Endodermal cell (in vitro differentiated cells): ENCODE measurements around the gene SLC6A14. TPM values are rescaled to one million over a fixed set of nuclear protein-coding genes. Genes with fewer than 3 reads are reported as not detected.

ENCODE experiments used
- DNase-seq: peaks from one replicate; pipeline ENCODE4 v3.0.0-alpha.2; 2017
- H3K27ac ChIP-seq: 2 replicates; pipeline ENCODE4 v1.5.1; 2013; ENCODE audit warnings: mild to moderate bottlenecking, low read depth, low read length, moderate library complexity
- H3K27me3 ChIP-seq: 2 replicates; pipeline ENCODE4 v1.6.1; 2013; ENCODE audit warnings: mild to moderate bottlenecking, low read length, moderate library complexity; ENCODE audit not compliant: insufficient read depth, control insufficient read depth, poor library complexity, severe bottlenecking
- H3K36me3 ChIP-seq: 2 replicates; pipeline ENCODE4 v1.7.0; 2013; ENCODE audit warnings: mild to moderate bottlenecking, low read length, moderate library complexity; ENCODE audit not compliant: control insufficient read depth, insufficient read depth
- H3K4me1 ChIP-seq: one replicate; pipeline ENCODE4 v1.7.0; 2013; ENCODE audit warnings: low read length; ENCODE audit not compliant: control insufficient read depth, insufficient read depth
- H3K4me3 ChIP-seq: 2 replicates; pipeline ENCODE4 v1.5.1; 2013; ENCODE audit warnings: mild to moderate bottlenecking, low read length, moderate library complexity
- H3K9ac ChIP-seq: 2 replicates; pipeline ENCODE4 v1.6.1; 2013; ENCODE audit warnings: mild to moderate bottlenecking, low read length, moderate library complexity; ENCODE audit not compliant: poor library complexity, severe bottlenecking; ENCODE audit errors: extremely low read depth
- H3K9me3 ChIP-seq: 2 replicates; pipeline ENCODE4 v1.6.1; 2013; ENCODE audit warnings: mild to moderate bottlenecking, low read length, moderate library complexity; ENCODE audit not compliant: control insufficient read depth
- H3K27ac Mint-ChIP-seq: 2 replicates; pipeline ENCODE4 v1.8.0; 2020; ENCODE audit warnings: mixed read lengths
- H3K27me3 Mint-ChIP-seq: 2 replicates; pipeline ENCODE4 v1.8.0; 2021; ENCODE audit warnings: mild to moderate bottlenecking, mixed read lengths; ENCODE audit not compliant: insufficient read depth
- H3K36me3 Mint-ChIP-seq: 2 replicates; pipeline ENCODE4 v1.8.0; 2020; ENCODE audit warnings: low read depth, mixed read lengths
- H3K4me1 Mint-ChIP-seq: 2 replicates; pipeline ENCODE4 v1.8.0; 2020; ENCODE audit warnings: mixed read lengths
- H3K4me3 Mint-ChIP-seq: 2 replicates; pipeline ENCODE4 v1.8.0; 2020; ENCODE audit warnings: mild to moderate bottlenecking, moderate library complexity, mixed read lengths
- H3K9me3 Mint-ChIP-seq: 2 replicates; pipeline ENCODE4 v1.8.0; 2020; ENCODE audit warnings: mild to moderate bottlenecking, mixed read lengths
- CTCF ChIP-seq: fragments of 200-600 bp; sonication (generic); conservative IDR thresholded peaks from 2 replicates; pipeline ENCODE4 v1.5.0; 2021; ENCODE audit warnings: antibody characterized with exemption, mild to moderate bottlenecking
- WGBS, 2 experiments: methylation state at CpG; one replicate each; pipeline versions ENCODE4 v1.1.5 to v1.1.7; 2013; ENCODE audit warnings: missing lambda C conversion rate in 2 of 2, mixed read lengths in 1 of 2; ENCODE audit not compliant: insufficient coverage in 1 of 2, insufficient read length in 1 of 2; 5-methylcytosine and 5-hydroxymethylcytosine counted together
- total RNA-seq, 2 donors: library from RNA; stranded (reverse); fragmentation: NEBNext Ultra II Directional in 1 of 2; extraction: Animal tissue kit (Norgen Biotek cat#: 25700) in 1 of 2; gene quantifications; 2 replicates in 1 of 2; 3 replicates in 1 of 2; pipeline ENCODE4 v1.2.1, GENCODE V29; 2021

Gene SLC6A14
- total RNA-seq, 2 donors from 2014 or later, result not detected

- H3K36me3 ChIP-seq, result no peaks in the 10 kb centered on the region
Observed at GRCh38 chrX:116490104-116490503, 53.7 kb downstream of the SLC6A14 start.

DNA sequence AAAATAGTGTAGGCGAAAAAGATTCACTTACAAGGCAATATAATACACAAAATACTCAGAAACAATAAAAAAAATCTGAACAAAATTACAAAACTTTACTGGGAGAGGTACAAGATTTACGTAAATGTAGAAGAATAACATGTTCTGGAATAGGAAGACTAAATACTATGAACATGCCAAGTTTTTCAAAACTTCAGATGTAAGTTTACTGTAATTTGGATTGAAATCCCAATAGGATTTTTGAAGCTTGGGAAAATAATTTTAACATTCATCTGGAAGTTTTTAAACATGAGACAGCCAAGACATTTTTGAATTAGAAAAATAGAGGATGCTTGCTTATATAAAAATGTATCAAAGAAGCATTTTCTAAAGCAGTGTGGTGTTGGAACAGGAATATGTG is 56.9 kb downstream of the SLC6A14 start:
- peaks cover 2% of the 10 kb centered on the region for H3K4me1 Mint-ChIP-seq
- TF ChIP-seq CTCF, result no peak
- no peaks in the 10 kb centered on the region for H3K4me1 ChIP-seq
- H3K9me3 Mint-ChIP-seq, result no peaks in the 10 kb centered on the region
- H3K36me3 Mint-ChIP-seq, result no peaks in the 10 kb centered on the region
- no peaks in the 10 kb centered on the region for H3K36me3 ChIP-seq
- no peak for DNase-seq
- no peak overlapping the region for H3K9ac ChIP-seq
- H3K9me3 ChIP-seq, result no peaks in the 10 kb centered on the region
- H3K4me3 Mint-ChIP-seq, result no peak overlapping the region
- H3K27me3 ChIP-seq, result no peaks in the 10 kb centered on the region
- no peaks in the 10 kb centered on the region for H3K27me3 Mint-ChIP-seq
- WGBS, 2 experiments, result 88% methylated on average over 1 of the region's 2 CpGs; no CpG with 5 or more reads in 1 of the 2 experiments
- no peak overlapping the region for H3K27ac Mint-ChIP-seq
- H3K27ac ChIP-seq, result no peak overlapping the region
- H3K4me3 ChIP-seq, result no peak overlapping the region

More at GRCh38 chrX:116490104-116490503, 53.7 kb downstream of the SLC6A14 start:
- Mint-ChIP-seq H3K27ac (no peak overlapping the region), H3K4me3 (no peak overlapping the region), H3K9me3 (no peaks in the 10 kb centered on the region), H3K4me1 (no peaks in the 10 kb centered on the region), H3K27me3 (no peaks in the 10 kb centered on the region), H3K36me3 (no peaks in the 10 kb centered on the region)
- no peak overlapping the region for H3K9ac ChIP-seq
- peak; percentile 82 for TF ChIP-seq CTCF
- DNase-seq, result no peak
- no peaks in the 10 kb centered on the region for H3K9me3 ChIP-seq
- H3K4me1 ChIP-seq, result no peaks in the 10 kb centered on the region
- H3K4me3 ChIP-seq, result no peak overlapping the region
- H3K27me3 ChIP-seq, result no peaks in the 10 kb centered on the region
- H3K27ac ChIP-seq, result no peak overlapping the region

- Mint-ChIP-seq H3K27me3 (peaks cover 2% of the 10 kb centered on the region), H3K27ac (no peak overlapping the region), H3K4me1 (peaks cover 2% of the 10 kb centered on the region), H3K36me3 (no peaks in the 10 kb centered on the region), H3K9me3 (no peaks in the 10 kb centered on the region), H3K4me3 (no peak overlapping the region)
- TF ChIP-seq CTCF, result no peak
- H3K4me1 ChIP-seq, result no peaks in the 10 kb centered on the region
- H3K27me3 ChIP-seq, result no peaks in the 10 kb centered on the region
- no peak overlapping the region for H3K9ac ChIP-seq
- no peak overlapping the region for H3K4me3 ChIP-seq
- no peaks in the 10 kb centered on the region for H3K9me3 ChIP-seq
- no peak for DNase-seq
- no peak overlapping the region for H3K27ac ChIP-seq
- no peaks in the 10 kb centered on the region for H3K36me3 ChIP-seq
Observed at GRCh38 chrX:116499780-116500179, 63.4 kb downstream of the SLC6A14 start.

Other genes starting within 250 kb of the SLC6A14 start
- under 1 TPM in 1 of 2 donors, not detected in 1; 0.73 TPM for gene CT83, start 26.4 kb downstream of the SLC6A14 start, total RNA-seq